CD4-positive, alpha-beta T cell treated with Interleukin-1 beta for 1 hour (primary cell): Measurements from ENCODE around the gene OMA1.
A peak's percentile ranks its signal among the peaks of the same experiment; 100 is the strongest.
"Not testable (repeated sequence)": the region's sequence is repeated elsewhere in the genome, so short reads cannot be mapped to it uniquely, and the experiment has no call there.

Experiments
- DNase-seq, 2 donors: peaks; one replicate each; pipeline ENCODE4 v3.0.0-alpha.2; 2020 to 2022

Gene OMA1

GRCh38 chr1:58546520-58547308 lies at the start of gene OMA1:
OMA1 (minus strand) TSS chr1:58546726; CDS start chr1:58539294, 7,432 bp downstream.
- peak; percentile 97 to 98 for DNase-seq

- DNase-seq = no peak
These were observed 48.0 kb upstream of the OMA1 start for GRCh38 chr1:58594546-58594945.

GRCh38 chr1:58592522-58593134 lies 46.1 kb upstream of the OMA1 start:
- no peak for DNase-seq

GRCh38 chr1:58591806-58592205 lies 45.3 kb upstream of the OMA1 start:
- DNase-seq = no peak

- DNase-seq = no peak
These were observed 43.5 kb upstream of the OMA1 start for GRCh38 chr1:58590019-58590418.

DNA sequence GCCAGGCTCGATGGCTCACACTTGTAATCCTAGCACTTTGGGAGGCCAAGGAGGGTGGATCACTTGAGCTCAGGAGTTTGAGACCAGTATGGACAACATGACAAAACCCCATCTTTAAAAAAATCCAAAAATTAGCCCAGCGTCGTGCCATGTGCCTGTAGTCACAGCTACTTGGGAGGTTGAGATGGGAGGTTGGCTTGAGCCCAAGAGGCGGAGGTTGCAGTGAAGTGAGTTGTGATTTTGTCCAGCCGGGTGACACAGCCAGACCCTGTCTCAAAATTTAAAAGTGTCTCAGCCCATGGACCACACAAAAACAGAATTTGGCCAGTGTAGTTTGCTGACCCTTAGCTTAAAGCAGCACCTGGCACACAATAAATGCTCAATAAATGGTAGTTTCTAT lies 41.9 kb upstream of the OMA1 start:
- DNase-seq = no peak

GRCh38 chr1:58587667-58588066 lies 41.1 kb upstream of the OMA1 start:
- no peak for DNase-seq

DNA sequence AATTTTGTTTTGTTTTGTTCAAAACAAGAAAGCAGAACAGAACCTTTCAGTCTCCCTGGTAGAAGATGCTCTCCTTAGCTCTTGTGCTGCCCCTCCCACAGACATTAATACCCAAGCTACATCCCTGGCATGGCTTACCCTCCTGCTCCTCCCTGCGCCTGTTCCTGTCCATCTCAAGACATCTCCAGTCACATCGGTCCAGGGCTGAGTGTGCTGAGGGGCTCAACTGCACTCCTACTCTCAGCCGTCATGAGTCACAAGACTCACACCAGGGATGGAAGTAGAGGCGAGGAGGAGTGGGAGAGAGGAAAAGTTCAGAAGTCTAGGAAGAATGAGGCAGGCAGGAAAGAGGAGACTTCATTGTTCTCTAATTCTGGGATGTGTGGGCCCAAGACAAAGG lies 39.7 kb upstream of the OMA1 start:
- no peak for DNase-seq

GRCh38 chr1:58585581-58586151 lies 39.1 kb upstream of the OMA1 start:
- no peak for DNase-seq

GRCh38 chr1:58585166-58585565 lies 38.6 kb upstream of the OMA1 start:
- DNase-seq = no peak

DNA sequence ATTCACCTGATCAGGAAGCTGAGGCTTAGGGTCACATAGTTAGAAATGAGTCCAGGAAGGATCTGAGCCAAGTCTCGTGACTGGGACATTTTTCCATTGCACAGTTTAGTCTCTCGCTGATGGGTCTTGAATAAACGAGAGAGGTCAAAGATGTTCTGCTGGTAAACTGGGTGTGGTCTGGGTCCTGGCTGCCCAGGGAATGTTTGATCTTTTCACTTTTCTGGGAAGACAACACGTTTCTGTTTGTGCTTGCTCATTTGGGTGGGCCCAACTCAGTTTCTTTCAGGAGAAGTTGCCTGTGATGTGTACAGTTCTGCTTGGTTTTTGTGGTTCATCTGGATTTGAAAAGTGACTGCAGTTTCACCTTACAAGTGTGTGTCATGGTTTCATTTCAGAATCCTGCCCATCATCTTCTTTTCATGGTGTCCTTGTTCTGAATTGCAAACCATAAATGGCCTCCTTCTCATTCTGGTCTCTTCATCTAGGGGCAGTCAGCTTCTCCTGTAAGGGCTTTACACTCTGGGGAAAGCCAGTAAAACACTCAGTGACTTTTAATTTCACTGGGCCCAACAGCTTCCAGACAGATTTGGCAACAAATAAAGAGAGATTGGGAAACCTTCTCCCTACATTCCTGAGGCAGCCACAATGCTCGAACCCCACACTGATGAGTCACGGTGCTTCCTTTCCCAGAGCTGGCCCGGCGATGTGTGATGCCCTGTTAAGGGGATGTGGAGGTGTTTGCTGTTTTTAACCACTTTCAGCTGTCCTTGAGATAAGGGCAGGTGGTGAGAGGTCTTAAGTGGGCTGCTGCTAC lies 37.8 kb upstream of the OMA1 start:
- no peak for DNase-seq

- no peak for DNase-seq
These were observed 37.0 kb upstream of the OMA1 start for GRCh38 chr1:58583496-58583895.

DNA sequence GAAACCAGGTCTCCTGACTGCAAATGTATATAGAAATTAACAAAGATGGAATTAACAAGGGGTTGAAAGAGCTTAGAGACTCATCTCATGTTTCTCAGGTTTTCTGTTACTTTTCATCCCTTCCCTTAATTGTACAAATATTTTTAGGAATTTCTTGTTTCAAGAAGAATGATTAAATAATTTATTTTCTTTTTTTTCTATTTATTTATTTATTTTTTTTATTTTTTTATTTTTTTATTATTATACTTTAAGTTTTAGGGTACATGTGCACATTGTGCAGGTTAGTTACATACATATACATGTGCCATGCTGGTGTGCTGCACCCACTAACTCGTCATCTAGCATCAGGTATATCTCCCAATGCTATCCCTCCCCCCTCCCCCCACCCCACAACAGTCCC lies 35.6 kb upstream of the OMA1 start:
- DNase-seq = not testable (repeated sequence)

DNA sequence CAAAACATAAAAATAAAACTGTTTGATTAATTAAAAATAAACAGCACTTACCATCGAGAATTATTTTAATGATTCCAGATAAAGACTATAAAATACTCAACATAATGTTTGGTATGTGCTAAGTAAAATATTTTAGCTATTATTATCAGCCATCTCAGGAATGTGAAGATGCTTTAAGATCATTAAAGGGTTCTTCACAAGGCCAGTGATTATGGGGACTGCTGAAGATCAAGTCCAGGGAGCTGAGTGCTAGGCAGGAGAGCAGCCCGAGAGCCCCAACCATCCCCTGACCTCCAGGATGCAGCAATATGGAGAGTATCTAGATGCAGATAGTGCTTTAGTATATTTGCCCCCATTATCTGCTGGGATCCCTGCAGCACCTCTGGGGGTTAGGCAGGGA lies 35.1 kb upstream of the OMA1 start:
- no peak for DNase-seq

DNA sequence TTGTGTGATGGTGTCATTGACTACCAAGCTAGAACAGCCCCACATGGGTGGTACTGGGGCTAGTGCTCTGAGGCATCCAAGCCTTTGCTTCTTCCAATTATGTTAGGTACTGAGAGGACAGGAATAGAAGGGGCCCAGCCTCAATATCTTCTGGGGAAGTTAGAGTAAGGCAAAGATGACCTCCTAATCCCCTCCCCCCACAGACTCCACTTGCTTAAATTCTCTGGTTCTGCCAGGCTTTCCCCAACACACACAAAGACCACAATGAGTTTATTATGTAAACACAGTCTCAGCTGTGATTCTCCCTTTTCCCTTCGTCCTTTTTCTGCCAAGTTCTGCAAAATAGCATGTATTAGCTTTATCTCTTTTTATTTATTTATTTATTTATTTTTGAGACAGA lies 33.7 kb upstream of the OMA1 start:
- DNase-seq = no peak

- DNase-seq = no peak
These were observed 31.1 kb upstream of the OMA1 start for GRCh38 chr1:58577654-58578030.

DNA sequence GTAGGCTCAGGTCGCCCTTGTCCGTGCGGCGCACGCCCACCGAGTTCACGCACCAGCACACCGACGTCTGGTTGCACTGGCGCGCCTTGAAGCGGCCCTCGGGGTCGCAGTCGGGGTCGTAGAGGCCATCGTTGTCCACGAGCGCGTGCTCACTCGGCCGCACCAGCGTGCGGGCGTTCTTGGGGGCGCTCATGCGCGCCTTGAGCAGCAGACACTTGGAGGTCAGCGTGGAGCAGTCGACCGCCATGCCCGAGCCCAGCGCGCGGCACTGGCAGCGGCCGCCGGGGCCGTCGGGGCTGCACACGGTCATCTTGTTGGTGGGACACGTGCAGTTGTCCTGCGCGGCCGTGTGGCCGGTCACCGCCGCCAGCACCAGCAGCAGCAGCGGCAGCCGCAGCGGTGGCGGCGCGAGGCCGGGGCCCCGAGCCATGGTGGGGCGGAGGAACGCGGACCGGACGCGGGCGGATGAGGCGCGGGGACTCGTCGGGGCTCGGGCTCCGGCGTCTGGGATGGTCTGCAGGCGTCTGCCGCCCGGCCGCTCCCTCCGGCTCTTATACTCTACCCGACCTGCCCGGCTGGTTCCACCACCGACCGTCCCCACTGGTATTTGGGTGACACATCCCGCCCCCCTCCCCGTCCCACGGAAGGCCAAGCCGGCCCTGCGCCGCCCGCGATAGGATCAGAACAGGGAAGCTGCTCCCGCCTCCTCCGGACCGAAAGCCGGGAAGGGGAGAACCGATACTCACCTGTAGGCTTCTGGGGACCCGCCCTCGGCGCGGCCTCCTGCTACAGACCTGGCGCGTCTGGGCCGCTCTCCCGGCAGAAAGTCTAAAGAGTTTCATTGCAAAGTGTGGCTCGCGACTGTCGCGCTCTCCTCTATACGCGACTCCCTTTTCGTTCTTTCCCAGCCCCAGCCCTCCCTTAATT lies 30.5 kb upstream of the OMA1 start, which contains the start of gene TACSTD2:
TACSTD2 (minus strand) TSS at position 526 of the 927 bp plus-strand sequence; CDS start at position 430, 96 bp downstream.
- peak in 1 of 2 donors; percentile 1 for DNase-seq

- DNase-seq = no peak
These were observed 29.8 kb upstream of the OMA1 start for GRCh38 chr1:58576325-58576726.

DNA sequence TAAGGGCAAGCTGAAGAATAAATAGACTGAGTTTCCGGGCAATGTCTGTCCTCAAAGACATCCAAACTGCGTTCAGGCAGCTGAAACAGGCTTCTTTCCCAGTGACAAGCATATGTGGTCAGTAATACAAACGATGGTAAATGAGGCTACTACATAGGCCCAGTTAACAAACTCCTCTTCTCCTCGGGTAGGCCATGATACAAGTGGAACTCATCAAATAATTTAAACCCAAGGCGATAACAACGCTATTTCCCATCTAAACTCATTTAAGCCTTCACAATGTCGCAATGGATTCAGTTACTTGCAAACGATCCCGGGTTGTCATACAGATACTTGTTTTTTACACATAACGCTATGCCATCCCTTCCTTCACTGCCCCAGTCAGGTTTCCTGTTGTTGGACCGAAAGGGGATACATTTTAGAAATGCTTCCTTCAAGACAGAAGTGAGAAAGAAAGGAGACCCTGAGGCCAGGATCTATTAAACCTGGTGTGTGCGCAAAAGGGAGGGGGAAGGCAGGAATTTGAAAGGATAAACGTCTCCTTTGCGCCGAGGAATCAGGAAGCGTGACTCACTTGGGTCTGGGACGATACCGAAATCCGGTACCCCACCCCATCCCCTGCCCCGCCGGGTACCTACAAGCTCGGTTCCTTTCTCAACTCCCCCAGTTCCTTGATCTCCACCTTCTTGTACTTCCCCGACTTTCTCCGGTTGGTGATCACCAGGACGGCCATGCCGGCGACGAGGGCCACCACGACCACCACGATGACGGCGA lies 29.2 kb upstream of the OMA1 start:
- DNase-seq = no peak

- no peak for DNase-seq
These were observed 28.3 kb upstream of the OMA1 start for GRCh38 chr1:58574816-58575215.
